ENCODE results near the gene LEKR1. TPM values are rescaled to one million over a fixed set of nuclear protein-coding genes. Genes with fewer than 3 reads are reported as not detected.

LEKR1 gene
- total RNA-seq, 2 donors from 2014 or later: 4.2 TPM; not detected in 1

DNA sequence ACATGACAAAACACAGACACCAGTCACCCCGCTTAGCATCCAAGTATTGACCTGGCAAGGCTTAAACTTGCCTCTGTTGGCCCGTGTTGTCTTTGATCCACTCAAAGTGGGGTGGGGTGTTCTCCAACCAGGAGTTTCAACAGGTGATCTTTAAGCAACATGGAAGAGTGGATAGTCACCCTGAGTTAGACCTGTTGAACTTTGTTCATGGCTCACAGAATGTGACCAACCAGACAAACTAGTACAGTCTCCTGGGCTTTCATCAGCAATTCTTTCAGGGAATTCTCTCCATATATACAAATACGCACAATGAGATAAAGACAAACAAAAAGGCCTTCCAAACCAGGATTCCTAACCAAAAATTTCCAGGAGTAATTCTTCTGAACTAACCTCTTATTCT lies 11.9 kb downstream of the LEKR1 start:
- no peak for DNase-seq (ENCODE audit: low spot score)
- Histone ChIP-seq H3K4me1 (ENCODE audit: control insufficient read depth in 1 of 2, low read depth in 2 of 2) (peaks cover 0 to 18% of the 10 kb centered on the region in 2 donors), H3K4me3 (no peak overlapping the region), H3K27ac (no peak overlapping the region), H3K36me3 (no peaks in the 10 kb centered on the region), H3K9me3 (no peaks in the 10 kb centered on the region), H3K27me3 (replicated peaks; ENCODE audit: insufficient read depth) (no peaks in the 10 kb centered on the region)
- TF ChIP-seq, protein P1, sequence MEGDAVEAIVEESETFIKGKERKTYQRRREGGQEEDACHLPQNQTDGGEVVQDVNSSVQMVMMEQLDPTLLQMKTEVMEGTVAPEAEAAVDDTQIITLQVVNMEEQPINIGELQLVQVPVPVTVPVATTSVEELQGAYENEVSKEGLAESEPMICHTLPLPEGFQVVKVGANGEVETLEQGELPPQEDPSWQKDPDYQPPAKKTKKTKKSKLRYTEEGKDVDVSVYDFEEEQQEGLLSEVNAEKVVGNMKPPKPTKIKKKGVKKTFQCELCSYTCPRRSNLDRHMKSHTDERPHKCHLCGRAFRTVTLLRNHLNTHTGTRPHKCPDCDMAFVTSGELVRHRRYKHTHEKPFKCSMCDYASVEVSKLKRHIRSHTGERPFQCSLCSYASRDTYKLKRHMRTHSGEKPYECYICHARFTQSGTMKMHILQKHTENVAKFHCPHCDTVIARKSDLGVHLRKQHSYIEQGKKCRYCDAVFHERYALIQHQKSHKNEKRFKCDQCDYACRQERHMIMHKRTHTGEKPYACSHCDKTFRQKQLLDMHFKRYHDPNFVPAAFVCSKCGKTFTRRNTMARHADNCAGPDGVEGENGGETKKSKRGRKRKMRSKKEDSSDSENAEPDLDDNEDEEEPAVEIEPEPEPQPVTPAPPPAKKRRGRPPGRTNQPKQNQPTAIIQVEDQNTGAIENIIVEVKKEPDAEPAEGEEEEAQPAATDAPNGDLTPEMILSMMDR (IDR thresholded peaks at IDR 0.05): no peak
- ATAC-seq (ENCODE audit: insufficient number of reproducible peaks, low FRiP score, low read depth): no peak

DNA sequence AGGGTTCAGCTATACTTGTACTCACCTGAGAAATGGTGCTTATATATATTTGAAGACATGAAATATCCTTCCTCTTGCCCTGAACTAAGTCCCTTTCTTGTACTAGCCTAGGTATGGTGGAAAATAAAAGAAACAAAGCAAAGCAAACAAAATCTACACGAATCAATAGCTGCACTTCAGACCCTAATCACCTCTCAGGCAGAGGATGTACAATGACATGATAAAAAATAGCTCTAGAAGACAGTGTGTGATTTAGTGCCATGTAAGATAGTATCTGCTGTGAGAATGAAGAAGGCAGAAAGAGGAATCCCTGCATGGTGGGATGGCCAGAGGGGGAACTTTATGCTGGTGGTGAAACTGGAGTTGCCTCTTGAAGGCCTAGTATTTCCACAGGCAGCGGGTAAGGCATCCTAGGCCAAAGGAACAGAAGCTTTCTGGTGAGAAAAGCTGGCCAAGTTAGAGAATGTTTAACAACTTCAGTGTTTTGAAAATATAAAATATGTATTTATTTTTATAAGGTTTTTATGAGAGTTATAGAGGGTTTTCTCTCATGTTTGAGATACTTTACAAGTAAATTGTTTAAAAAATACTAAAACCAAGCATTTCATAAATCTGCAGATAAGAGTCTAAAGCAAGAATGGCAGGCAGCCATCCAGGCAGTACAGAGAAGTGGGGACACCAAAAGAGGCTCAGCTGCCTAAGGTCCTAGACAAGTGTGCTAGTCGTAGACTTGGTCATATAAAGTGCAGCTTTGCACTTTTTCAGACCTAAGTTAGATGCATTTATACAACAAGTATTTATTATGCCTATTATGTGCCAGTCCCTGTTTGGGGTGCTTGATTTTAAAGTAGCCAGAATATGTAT lies 14.9 kb downstream of the LEKR1 start:
- Histone ChIP-seq H3K27ac (no peak overlapping the region), H3K27me3 (replicated peaks; ENCODE audit: insufficient read depth) (no peaks in the 10 kb centered on the region), H3K4me3 (no peak overlapping the region), H3K36me3 (no peaks in the 10 kb centered on the region), H3K4me1 (ENCODE audit: control insufficient read depth in 1 of 2, low read depth in 2 of 2) (peaks cover 0 to 34% of the 10 kb centered on the region in 2 donors), H3K9me3 (no peaks in the 10 kb centered on the region)
- DNase-seq (ENCODE audit: low spot score): no peak
- no peak for ATAC-seq (ENCODE audit: insufficient number of reproducible peaks, low FRiP score, low read depth)
- TF ChIP-seq, protein P1 (IDR thresholded peaks at IDR 0.05): no peak

DNA sequence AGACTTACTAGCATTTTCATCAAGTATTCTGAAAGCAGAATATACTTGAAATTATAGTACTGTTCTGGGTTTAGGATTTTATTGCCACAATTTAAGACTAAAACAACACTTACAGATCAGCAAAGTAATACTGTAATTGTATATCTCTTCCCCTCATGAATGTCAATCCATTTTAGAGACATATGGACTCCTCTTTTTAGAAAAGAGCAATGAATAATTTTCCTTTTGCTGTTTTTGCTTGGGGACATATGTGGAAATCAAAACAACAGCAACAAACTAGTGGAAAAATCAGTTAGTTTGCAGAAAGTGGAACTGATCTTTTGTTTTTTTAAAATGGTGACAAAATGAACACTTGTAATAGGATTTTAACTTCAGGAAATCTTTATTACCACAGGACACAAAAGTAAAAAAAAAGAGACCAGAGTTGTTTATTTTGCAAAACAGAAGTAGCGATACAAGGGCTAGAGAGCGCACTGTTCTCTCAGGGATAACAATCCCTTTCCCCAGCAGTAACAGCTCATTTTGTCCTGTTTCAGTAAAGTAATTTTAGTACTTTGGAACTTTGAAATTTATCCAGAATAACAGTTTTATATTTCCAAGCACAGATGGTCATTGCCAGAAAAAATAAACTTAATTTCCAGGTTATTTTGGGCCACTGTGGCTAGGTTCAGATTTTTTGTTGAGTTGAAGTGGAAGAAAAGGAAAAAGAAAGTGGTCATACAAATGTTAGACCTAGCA lies 17.1 kb downstream of the LEKR1 start:
- Histone ChIP-seq H3K27me3 (replicated peaks; ENCODE audit: insufficient read depth) (no peaks in the 10 kb centered on the region), H3K9me3 (no peaks in the 10 kb centered on the region), H3K4me1 (ENCODE audit: control insufficient read depth in 1 of 2, low read depth in 2 of 2) (peaks cover 0 to 34% of the 10 kb centered on the region in 2 donors), H3K36me3 (no peaks in the 10 kb centered on the region), H3K4me3 (peak overlapping the region; percentile 26), H3K27ac (peak overlapping the region; percentile 22 to 44)
- DNase-seq (ENCODE audit: low spot score): no peak
- TF ChIP-seq, protein P1 (IDR thresholded peaks at IDR 0.05): no peak
- ATAC-seq (ENCODE audit: insufficient number of reproducible peaks, low FRiP score, low read depth): no peak

DNA sequence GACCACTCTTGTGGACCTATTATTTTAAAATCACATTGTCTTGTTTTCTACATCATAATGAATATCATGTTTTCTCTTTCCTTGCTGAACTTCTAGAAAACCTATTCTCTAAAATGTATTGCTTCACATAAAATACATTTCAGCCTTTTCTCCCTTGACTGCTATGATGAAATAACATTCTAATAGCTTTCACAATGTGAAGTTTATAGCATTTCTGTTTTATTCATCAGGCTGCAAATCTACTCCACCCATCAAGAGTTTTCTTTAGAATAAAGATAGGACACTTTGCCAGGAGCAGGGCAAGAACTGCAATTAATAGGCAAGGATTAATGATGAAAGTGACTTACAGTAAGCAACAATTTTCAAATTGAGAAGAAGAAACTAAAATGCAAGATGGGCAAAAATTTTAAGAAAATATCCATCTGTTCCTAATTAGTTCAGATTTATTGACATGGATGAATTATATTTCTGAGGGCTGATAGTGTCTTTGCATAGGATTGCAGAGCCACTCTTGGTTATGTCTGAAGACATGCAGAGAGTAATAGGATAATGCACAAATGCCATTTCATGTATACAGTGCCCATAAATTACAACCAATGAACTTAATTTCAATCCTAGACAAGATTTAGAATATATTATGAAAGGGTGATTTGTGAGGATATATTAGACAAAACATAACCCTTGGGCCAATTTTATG lies 21.7 kb downstream of the LEKR1 start:
- no peaks in the 10 kb centered on the region for H3K36me3 ChIP-seq
- TF ChIP-seq, protein P1 (IDR thresholded peaks at IDR 0.05): no peak
- peaks cover 0 to 17% of the 10 kb centered on the region in 2 donors for H3K4me1 ChIP-seq (ENCODE audit: control insufficient read depth in 1 of 2, low read depth in 2 of 2)
- DNase-seq (ENCODE audit: low spot score) (no peak), ATAC-seq (ENCODE audit: insufficient number of reproducible peaks, low FRiP score, low read depth) (no peak)
- H3K27me3 ChIP-seq (replicated peaks; ENCODE audit: insufficient read depth): no peaks in the 10 kb centered on the region
- no peak overlapping the region for H3K27ac ChIP-seq
- H3K4me3 ChIP-seq: no peak overlapping the region
- H3K9me3 ChIP-seq: no peaks in the 10 kb centered on the region

DNA sequence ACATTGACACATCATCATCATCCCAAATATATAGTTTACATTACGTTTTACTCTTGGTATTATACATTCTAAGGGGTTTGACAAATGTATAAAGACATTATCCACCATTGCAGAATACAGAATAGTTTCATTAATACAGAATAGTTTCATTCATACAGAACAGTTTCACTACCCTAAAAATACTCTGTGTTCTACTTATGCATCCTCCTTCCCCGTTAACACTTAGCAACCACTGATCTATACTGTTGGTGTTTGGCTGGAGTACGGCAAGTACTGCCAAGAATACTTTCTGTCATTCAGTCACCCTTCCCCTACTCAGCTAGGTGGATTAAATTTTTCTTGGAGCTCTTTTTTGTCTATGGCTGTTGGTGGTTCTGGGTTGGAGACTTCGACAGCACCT lies 33.4 kb downstream of the LEKR1 start:
- TF ChIP-seq, protein P1 (IDR thresholded peaks at IDR 0.05): no peak
- no peak for ATAC-seq (ENCODE audit: insufficient number of reproducible peaks, low FRiP score, low read depth)

More for the DNA sequence above, 33.4 kb downstream of the LEKR1 start:
- Histone ChIP-seq H3K9me3 (no peaks in the 10 kb centered on the region), H3K4me3 (no peak overlapping the region), H3K27ac (no peak overlapping the region), H3K4me1 (ENCODE audit: control insufficient read depth in 1 of 2, low read depth in 2 of 2) (no peaks in the 10 kb centered on the region), H3K36me3 (no peaks in the 10 kb centered on the region), H3K27me3 (replicated peaks; ENCODE audit: insufficient read depth) (no peaks in the 10 kb centered on the region)
- no peak for DNase-seq (ENCODE audit: low spot score)
